Naive thymus-derived CD4-positive, alpha-beta T cell (primary cell): Measurements from ENCODE around the gene LTBP2. TPM values are rescaled to one million over a fixed set of nuclear protein-coding genes. Genes with fewer than 3 reads are reported as not detected.

Experiments used
- ATAC-seq: fragments of 150-1000 bp; cut with Tn5 transposase; 2 replicates; pipeline ENCODE4 v1.10.0; 2021; ENCODE audit warnings: mild to moderate bottlenecking, moderate library complexity
- CTCF ChIA-PET: fragments of 350-600 bp; sonication (Branson Sonifier 250); formaldehyde crosslinking; loops from one replicate; lab custom pipeline; 2021; ENCODE audit warnings: antibody characterized with exemption; lab: Charles Lee
- POLR2A ChIA-PET: fragments of 350-600 bp; sonication (Branson Sonifier 250); formaldehyde crosslinking; loops from one replicate; lab custom pipeline; 2021; ENCODE audit warnings: antibody characterized with exemption, inconsistent platforms; lab: Charles Lee
- DNase-seq, 9 donors: peaks; one replicate each; pipeline versions ENCODE4 v3.0.0 to v3.0.0-alpha.2; 2020 to 2022; ENCODE audit warnings: mixed read lengths in 1 of 9
- H3K27ac ChIP-seq: one replicate; pipeline ENCODE4 v1.7.0; 2013; ENCODE audit warnings: mild to moderate bottlenecking, low read depth, low read length, moderate library complexity
- H3K27me3 ChIP-seq, 2 donors: one replicate each; pipeline ENCODE4 v1.7.0; 2013; ENCODE audit warnings: low read length in 2 of 2, mild to moderate bottlenecking in 2 of 2, moderate library complexity in 2 of 2; ENCODE audit not compliant: control insufficient read depth in 2 of 2, insufficient read depth in 2 of 2
- H3K36me3 ChIP-seq, 3 experiments: 1 replicate in 2 of 3; 2 replicates in 1 of 3; pipeline ENCODE4 v1.7.0; 2013; ENCODE audit warnings: low read length in 3 of 3, mild to moderate bottlenecking in 3 of 3, moderate library complexity in 1 of 3; ENCODE audit not compliant: insufficient read depth in 3 of 3, control insufficient read depth in 2 of 3
- H3K4me1 ChIP-seq, 2 donors: one replicate each; pipeline ENCODE4 v1.7.0; 2013; ENCODE audit warnings: low read length in 2 of 2, mild to moderate bottlenecking in 2 of 2, moderate library complexity in 1 of 2; ENCODE audit not compliant: control insufficient read depth in 2 of 2, insufficient read depth in 2 of 2
- H3K4me3 ChIP-seq: 2 replicates; pipeline ENCODE4 v1.7.0; 2013; ENCODE audit warnings: mild to moderate bottlenecking, low read length
- H3K9me3 ChIP-seq, 3 experiments: 1 replicate in 2 of 3; 2 replicates in 1 of 3; pipeline ENCODE4 v1.7.0; 2013; ENCODE audit warnings: low read length in 3 of 3; ENCODE audit not compliant: control insufficient read depth in 2 of 3
- H3K27ac Mint-ChIP-seq, 9 donors: one replicate each; pipeline ENCODE4 v1.8.0; 2020 to 2022; ENCODE audit warnings: mixed read lengths in 9 of 9, mild to moderate bottlenecking in 8 of 9, moderate library complexity in 5 of 9, inconsistent platforms in 2 of 9
- H3K27me3 Mint-ChIP-seq, 5 donors: one replicate each; pipeline ENCODE4 v1.8.0; 2021 to 2022; ENCODE audit warnings: mixed read lengths in 5 of 5, mild to moderate bottlenecking in 1 of 5
- H3K36me3 Mint-ChIP-seq, 5 donors: one replicate each; pipeline ENCODE4 v1.8.0; 2020 to 2022; ENCODE audit warnings: mixed read lengths in 5 of 5, mild to moderate bottlenecking in 3 of 5, inconsistent platforms in 1 of 5
- H3K4me1 Mint-ChIP-seq, 7 donors: one replicate each; pipeline ENCODE4 v1.8.0; 2020 to 2022; ENCODE audit warnings: mixed read lengths in 7 of 7, mild to moderate bottlenecking in 3 of 7, inconsistent platforms in 1 of 7
- H3K4me3 Mint-ChIP-seq, 10 donors: one replicate each; pipeline ENCODE4 v1.8.0; 2020 to 2022; ENCODE audit warnings: mild to moderate bottlenecking in 10 of 10, mixed read lengths in 10 of 10, moderate library complexity in 6 of 10, inconsistent platforms in 2 of 10
- H3K9me3 Mint-ChIP-seq, 11 donors: one replicate each; pipeline ENCODE4 v1.8.0; 2020 to 2022; ENCODE audit warnings: mixed read lengths in 11 of 11, mild to moderate bottlenecking in 4 of 11, inconsistent platforms in 1 of 11, moderate library complexity in 1 of 11
- intact Hi-C, 2 donors: fragments of 100-400 bp; cut with micrococcal nuclease; formaldehyde crosslinking; loops; one replicate each; pipeline ENCODE4 v1.15.1; 2023
- polyA plus RNA-seq, 2 donors: library from polyadenylated mRNA; unstranded; fragments of 300-500 nt; fragmentation: Illumina TruSeq; gene quantifications; one replicate each; pipeline ENCODE4 v1.2.3, GENCODE V29; 2021
- total RNA-seq, 6 experiments: library from RNA in 5 of 6; stranded (reverse) in 5 of 6; gene quantifications; 1 replicate in 5 of 6; 2 replicates in 1 of 6; pipeline ENCODE4 v1.2.3 and lab custom pipeline; 2021 to 2026

Gene LTBP2
- total and polyA plus RNA-seq, 7 experiments from 2014 or later: 0.07 to 1.1 (median 0.27) TPM

- Histone ChIP-seq H3K4me3 (no peak overlapping the region), H3K36me3 (no peaks in the 10 kb centered on the region), H3K27me3 (no peaks in the 10 kb centered on the region), H3K4me1 (peaks cover 0 to 8% of the 10 kb centered on the region in 2 donors), H3K9me3 (no peaks in the 10 kb centered on the region), H3K27ac (no peak overlapping the region)
- H3K27ac Mint-ChIP-seq: peak overlapping the region in 1 of 9 donors; percentile 25
- H3K27me3 Mint-ChIP-seq: no peaks in the 10 kb centered on the region
- DNase-seq: no peak
- ATAC-seq: no peak
- H3K4me1 Mint-ChIP-seq: peaks cover 0 to 16% (median 8%) of the 10 kb centered on the region in 7 donors
- no peaks in the 10 kb centered on the region for H3K9me3 Mint-ChIP-seq
- ChIA-PET POLR2A (no interaction called here), CTCF (interaction anchor here (1.1 to 1.4 kb wide), 2 partner anchors 30 to 39 kb away, joined by 3 read pairs; no protein-coding TSS in a partner anchor)
- intact Hi-C loops: no loop called here
- H3K4me3 Mint-ChIP-seq: no peak overlapping the region
- no peaks in the 10 kb centered on the region for H3K36me3 Mint-ChIP-seq
Observed at GRCh38 chr14:74648601-74649000, 36.6 kb upstream of the LTBP2 start.

- H3K27ac Mint-ChIP-seq: no peak overlapping the region
- no peaks in the 10 kb centered on the region for H3K9me3 ChIP-seq
- no peaks in the 10 kb centered on the region for H3K36me3 ChIP-seq
- H3K27me3 ChIP-seq: no peaks in the 10 kb centered on the region
- POLR2A ChIA-PET: interaction anchor here (1.0 kb wide), 1 partner anchor 39 kb away, joined by 3 read pairs; no protein-coding TSS in a partner anchor
- H3K36me3 Mint-ChIP-seq: no peaks in the 10 kb centered on the region
- H3K9me3 Mint-ChIP-seq: no peaks in the 10 kb centered on the region
- no peak overlapping the region for H3K4me3 ChIP-seq
- no peak for ATAC-seq
- H3K27me3 Mint-ChIP-seq: no peaks in the 10 kb centered on the region
- intact Hi-C loops: no loop called here
- no peak overlapping the region for H3K4me3 Mint-ChIP-seq
- no peak for DNase-seq
- H3K4me1 Mint-ChIP-seq: peaks cover 0 to 16% (median 8%) of the 10 kb centered on the region in 7 donors
- peaks cover 0 to 8% of the 10 kb centered on the region in 2 donors for H3K4me1 ChIP-seq
- no peak overlapping the region for H3K27ac ChIP-seq
- CTCF ChIA-PET: interaction anchor here (1.1 to 1.4 kb wide), 2 partner anchors 30 to 39 kb away, joined by 3 read pairs; no protein-coding TSS in a partner anchor
Observed at GRCh38 chr14:74647678-74648461, 35.8 kb upstream of the LTBP2 start.

GRCh38 chr14:74647061-74647677 is 35.1 kb upstream of the LTBP2 start:
- peaks cover 0 to 16% (median 8%) of the 10 kb centered on the region in 7 donors for H3K4me1 Mint-ChIP-seq
- ATAC-seq (no peak), DNase-seq (no peak)
- H3K36me3 Mint-ChIP-seq: no peaks in the 10 kb centered on the region
- no peaks in the 10 kb centered on the region for H3K27me3 Mint-ChIP-seq
- Histone ChIP-seq H3K36me3 (no peaks in the 10 kb centered on the region), H3K9me3 (no peaks in the 10 kb centered on the region), H3K4me1 (peaks cover 0 to 8% of the 10 kb centered on the region in 2 donors), H3K27me3 (no peaks in the 10 kb centered on the region), H3K27ac (no peak overlapping the region), H3K4me3 (no peak overlapping the region)
- POLR2A ChIA-PET: interaction anchor here (1.0 kb wide), 1 partner anchor 38 kb away, joined by 3 read pairs; no protein-coding TSS in a partner anchor
- H3K9me3 Mint-ChIP-seq: no peaks in the 10 kb centered on the region
- CTCF ChIA-PET: interaction anchor here (1.1 kb wide), 1 partner anchor 29 kb away, joined by 3 read pairs; no protein-coding TSS in a partner anchor
- intact Hi-C loops: no loop called here
- no peak overlapping the region for H3K4me3 Mint-ChIP-seq
- no peak overlapping the region for H3K27ac Mint-ChIP-seq

GRCh38 chr14:74645756-74646470 is 33.9 kb upstream of the LTBP2 start:
- no peaks in the 10 kb centered on the region for H3K27me3 ChIP-seq
- H3K4me3 ChIP-seq: no peak overlapping the region
- intact Hi-C loops: no loop called here
- H3K9me3 ChIP-seq: no peaks in the 10 kb centered on the region
- no peaks in the 10 kb centered on the region for H3K36me3 Mint-ChIP-seq
- H3K4me1 ChIP-seq: peaks cover 0 to under 1% of the 10 kb centered on the region in 2 donors
- ChIA-PET CTCF (interaction anchor here (0.6 to 1.0 kb wide), 2 partner anchors 37 to 959 kb away, joined by 3 read pairs; no protein-coding TSS in a partner anchor), POLR2A (no interaction called here)
- H3K27ac Mint-ChIP-seq: no peak overlapping the region
- peaks cover 0 to 5% (median 0%) of the 10 kb centered on the region in 7 donors for H3K4me1 Mint-ChIP-seq
- no peak for ATAC-seq
- no peak overlapping the region for H3K4me3 Mint-ChIP-seq
- H3K27me3 Mint-ChIP-seq: no peaks in the 10 kb centered on the region
- no peak overlapping the region for H3K27ac ChIP-seq
- H3K9me3 Mint-ChIP-seq: no peaks in the 10 kb centered on the region
- no peak for DNase-seq
- H3K36me3 ChIP-seq: no peaks in the 10 kb centered on the region

- Histone ChIP-seq H3K27me3 (no peaks in the 10 kb centered on the region), H3K4me1 (no peaks in the 10 kb centered on the region), H3K27ac (no peak overlapping the region), H3K36me3 (no peaks in the 10 kb centered on the region), H3K9me3 (no peaks in the 10 kb centered on the region), H3K4me3 (no peak overlapping the region)
- DNase-seq (no peak), ATAC-seq (no peak)
- POLR2A ChIA-PET: no interaction called here
- intact Hi-C loops: no loop called here
- Mint-ChIP-seq H3K36me3 (no peaks in the 10 kb centered on the region), H3K4me1 (peaks cover 0 to 2% (median 0%) of the 10 kb centered on the region in 7 donors), H3K27ac (no peak overlapping the region), H3K9me3 (no peaks in the 10 kb centered on the region), H3K27me3 (peaks cover 0 to 2% (median 0%) of the 10 kb centered on the region in 5 donors), H3K4me3 (no peak overlapping the region)
- CTCF ChIA-PET: interaction anchor here (0.6 to 1.0 kb wide), 3 partner anchors 36 to 959 kb away, joined by 3 read pairs; no protein-coding TSS in a partner anchor
Observed at GRCh38 chr14:74645244-74645643, 33.2 kb upstream of the LTBP2 start.

- H3K4me3 ChIP-seq: no peak overlapping the region
- CTCF ChIA-PET: interaction anchor here (0.7 kb wide), 2 partner anchors 20 to 25 kb away, joined by 3 read pairs; no protein-coding TSS in a partner anchor
- Mint-ChIP-seq H3K27ac (peak overlapping the region in 1 of 9 donors; percentile 36), H3K27me3 (peaks cover 0 to 9% (median 0%) of the 10 kb centered on the region in 5 donors), H3K36me3 (no peaks in the 10 kb centered on the region), H3K9me3 (no peaks in the 10 kb centered on the region), H3K4me3 (no peak overlapping the region), H3K4me1 (peaks cover 0 to 3% (median 0%) of the 10 kb centered on the region in 7 donors)
- no peak for ATAC-seq
- intact Hi-C loops: no loop called here
- no peaks in the 10 kb centered on the region for H3K4me1 ChIP-seq
- POLR2A ChIA-PET: no interaction called here
- H3K27me3 ChIP-seq: no peaks in the 10 kb centered on the region
- H3K36me3 ChIP-seq: no peaks in the 10 kb centered on the region
- no peaks in the 10 kb centered on the region for H3K9me3 ChIP-seq
- H3K27ac ChIP-seq: no peak overlapping the region
- DNase-seq: no peak
Observed at GRCh38 chr14:74641601-74642391, 29.8 kb upstream of the LTBP2 start.
